BJ (cell line): ENCODE measurements around the gene CPSF4L. TPM values are rescaled to one million over a fixed set of nuclear protein-coding genes. Genes with fewer than 3 reads are reported as not detected.

Source experiments
- CTCF ChIA-PET: fragments of 350-600 bp; formaldehyde crosslinking; extraction: SDS; loops from one replicate; lab custom pipeline; 2021; ENCODE audit warnings: antibody characterized with exemption, inconsistent platforms; lab: Yijun Ruan, JAX
- POLR2A ChIA-PET: fragments of 300-600 bp; sonication (Branson Sonifier 250); formaldehyde crosslinking; extraction: SDS; loops from one replicate; lab custom pipeline; 2021; ENCODE audit warnings: antibody characterized with exemption; lab: Charles Lee
- DNase-seq: peaks from one replicate; pipeline ENCODE4 v3.0.0-alpha.2; 2011; ENCODE audit warnings: low read depth
- H3K27me3 ChIP-seq: 2 replicates; pipeline ENCODE4 v1.6.0; 2011; ENCODE audit warnings: low read length; ENCODE audit not compliant: control insufficient read depth, insufficient read depth
- H3K36me3 ChIP-seq: 2 replicates; pipeline ENCODE4 v1.5.1; 2011; ENCODE audit warnings: low read length; ENCODE audit not compliant: control insufficient read depth, insufficient read depth
- H3K4me3 ChIP-seq: 2 replicates; pipeline ENCODE4 v1.5.1; 2011; ENCODE audit warnings: low read depth, mild to moderate bottlenecking, control low read depth, low read length
- polyA plus RNA-seq: library from polyadenylated mRNA; depleted of rRNA; stranded (reverse); fragments of >200 nt; gene quantifications from 2 replicates; pipeline ENCODE4 v1.2.3, GENCODE V29; 2011
- TF ChIP-seq, protein P1 (sequence below): IDR thresholded peaks from 2 replicates; pipeline ENCODE4 v1.5.1; 2011; ENCODE audit warnings: low read depth, mild to moderate bottlenecking, control low read depth, inconsistent platforms, low read length, moderate library complexity; ENCODE audit not compliant: insufficient read depth

The CPSF4L gene
- polyA plus RNA-seq, 1 experiment, result 0.13 TPM

DNA sequence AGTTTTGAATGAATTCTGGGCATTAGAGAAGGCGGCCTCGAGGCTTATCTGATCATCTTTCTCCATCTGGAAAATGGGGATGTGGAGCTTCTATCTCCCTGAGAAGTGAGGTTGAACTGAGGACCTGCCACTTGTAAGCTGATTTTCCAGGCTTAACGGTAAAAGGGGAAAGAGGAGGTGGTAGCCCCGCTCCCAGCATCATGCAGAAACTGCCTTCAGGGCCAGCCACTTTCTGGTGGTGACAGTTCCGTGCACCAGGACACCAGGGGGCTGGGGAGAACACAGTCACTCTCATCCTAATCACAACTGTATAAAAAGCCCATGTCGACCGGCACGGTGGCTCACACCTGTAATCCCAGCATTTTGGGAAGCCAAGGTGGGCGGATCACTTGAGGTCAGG is 20.9 kb upstream of the CPSF4L start:
- TF ChIP-seq, protein P1, sequence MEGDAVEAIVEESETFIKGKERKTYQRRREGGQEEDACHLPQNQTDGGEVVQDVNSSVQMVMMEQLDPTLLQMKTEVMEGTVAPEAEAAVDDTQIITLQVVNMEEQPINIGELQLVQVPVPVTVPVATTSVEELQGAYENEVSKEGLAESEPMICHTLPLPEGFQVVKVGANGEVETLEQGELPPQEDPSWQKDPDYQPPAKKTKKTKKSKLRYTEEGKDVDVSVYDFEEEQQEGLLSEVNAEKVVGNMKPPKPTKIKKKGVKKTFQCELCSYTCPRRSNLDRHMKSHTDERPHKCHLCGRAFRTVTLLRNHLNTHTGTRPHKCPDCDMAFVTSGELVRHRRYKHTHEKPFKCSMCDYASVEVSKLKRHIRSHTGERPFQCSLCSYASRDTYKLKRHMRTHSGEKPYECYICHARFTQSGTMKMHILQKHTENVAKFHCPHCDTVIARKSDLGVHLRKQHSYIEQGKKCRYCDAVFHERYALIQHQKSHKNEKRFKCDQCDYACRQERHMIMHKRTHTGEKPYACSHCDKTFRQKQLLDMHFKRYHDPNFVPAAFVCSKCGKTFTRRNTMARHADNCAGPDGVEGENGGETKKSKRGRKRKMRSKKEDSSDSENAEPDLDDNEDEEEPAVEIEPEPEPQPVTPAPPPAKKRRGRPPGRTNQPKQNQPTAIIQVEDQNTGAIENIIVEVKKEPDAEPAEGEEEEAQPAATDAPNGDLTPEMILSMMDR, result no peak
- CTCF ChIA-PET, result no interaction called here

DNA sequence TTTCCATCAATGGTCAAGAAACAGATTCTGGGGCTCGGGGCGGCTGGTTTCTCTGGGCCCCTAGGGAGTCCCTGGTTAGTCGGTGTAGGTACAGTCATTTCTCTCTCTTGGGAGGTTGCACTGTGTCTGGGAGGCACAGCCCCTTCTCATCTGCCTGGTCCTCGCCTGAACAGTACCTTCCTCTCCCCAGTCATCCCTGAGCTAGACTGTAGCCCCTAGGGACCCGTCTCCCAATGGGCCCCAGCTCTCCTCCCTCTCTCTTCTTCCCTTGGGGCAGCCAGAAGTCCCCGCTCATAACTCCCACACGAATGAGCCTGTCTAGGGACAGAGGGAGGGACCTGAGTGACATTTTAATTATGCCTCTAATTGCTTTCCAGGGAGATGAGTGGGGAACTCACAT is 20.2 kb upstream of the CPSF4L start:
- no peaks in the 10 kb centered on the region for H3K27me3 ChIP-seq
- ChIA-PET POLR2A (no interaction called here), CTCF (interaction anchor here (0.7 to 2.2 kb wide), 3 partner anchors 9 to 94 kb away, joined by 3 to 10 read pairs (median 7); no protein-coding TSS in a partner anchor)
- H3K36me3 ChIP-seq, result peaks cover 25% of the 10 kb centered on the region
- no peak for DNase-seq
- H3K4me3 ChIP-seq, result no peak overlapping the region
- TF ChIP-seq, protein P1, result no peak

More for the DNA sequence above, 20.9 kb upstream of the CPSF4L start:
- H3K27me3 ChIP-seq, result no peaks in the 10 kb centered on the region
- H3K4me3 ChIP-seq, result no peak overlapping the region
- POLR2A ChIA-PET, result no interaction called here
- peaks cover 25% of the 10 kb centered on the region for H3K36me3 ChIP-seq
- no peak for DNase-seq

DNA sequence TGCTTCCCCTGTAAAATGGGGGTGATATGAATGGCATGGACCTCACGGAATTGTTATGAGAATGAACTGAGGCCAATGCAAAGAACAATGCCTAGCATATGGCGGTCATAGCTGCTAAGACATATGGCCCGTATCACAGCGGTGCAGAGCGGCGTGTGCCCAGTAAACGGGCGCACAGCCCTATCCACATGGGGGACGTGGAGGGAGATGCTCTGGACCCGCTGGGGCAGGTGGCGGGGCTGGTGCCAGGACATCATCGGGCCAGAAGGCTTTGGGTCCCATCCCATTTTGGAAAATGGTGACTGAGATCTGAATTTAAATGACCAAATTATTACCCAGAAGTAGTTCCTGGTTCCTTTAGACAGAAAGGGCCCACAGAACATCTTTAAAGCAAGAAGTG is 18.5 kb upstream of the CPSF4L start:
- TF ChIP-seq, protein P1, result no peak
- H3K27me3 ChIP-seq, result no peaks in the 10 kb centered on the region
- DNase-seq, result no peak
- H3K36me3 ChIP-seq, result peaks cover 16% of the 10 kb centered on the region
- CTCF ChIA-PET, result interaction anchor here (1.3 to 2.2 kb wide), 2 partner anchors 24 to 90 kb away, joined by 6 to 10 read pairs; no protein-coding TSS in a partner anchor
- POLR2A ChIA-PET, result no interaction called here
- H3K4me3 ChIP-seq, result no peak overlapping the region

DNA sequence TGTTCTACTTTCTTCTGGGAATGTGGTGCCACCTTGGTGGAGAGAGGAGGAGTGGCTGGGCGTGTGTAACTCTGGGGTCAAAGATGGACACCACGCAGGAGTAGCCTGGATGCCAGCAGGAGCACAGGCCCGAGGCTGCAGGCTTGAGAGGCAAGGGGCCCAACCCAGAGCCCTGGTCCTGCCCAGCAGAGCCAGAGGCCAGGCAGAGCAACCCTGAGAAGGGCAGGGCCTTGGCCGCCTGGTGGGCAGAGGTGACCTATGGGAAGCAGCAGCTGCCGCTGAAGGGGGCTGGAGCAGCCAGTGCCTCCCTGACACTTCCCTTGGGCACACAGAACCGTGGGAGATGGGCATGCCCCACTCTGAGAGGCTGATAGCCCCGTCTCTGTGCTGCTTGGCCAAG is 18.0 kb upstream of the CPSF4L start:
- H3K36me3 ChIP-seq, result peaks cover 11% of the 10 kb centered on the region
- CTCF ChIA-PET, result interaction anchor here (2.0 kb wide), 1 partner anchor 92 kb away, joined by 4 read pairs; no protein-coding TSS in a partner anchor
- no peak for DNase-seq
- POLR2A ChIA-PET, result no interaction called here
- no peaks in the 10 kb centered on the region for H3K27me3 ChIP-seq
- H3K4me3 ChIP-seq, result no peak overlapping the region
- TF ChIP-seq, protein P1, result no peak

DNA sequence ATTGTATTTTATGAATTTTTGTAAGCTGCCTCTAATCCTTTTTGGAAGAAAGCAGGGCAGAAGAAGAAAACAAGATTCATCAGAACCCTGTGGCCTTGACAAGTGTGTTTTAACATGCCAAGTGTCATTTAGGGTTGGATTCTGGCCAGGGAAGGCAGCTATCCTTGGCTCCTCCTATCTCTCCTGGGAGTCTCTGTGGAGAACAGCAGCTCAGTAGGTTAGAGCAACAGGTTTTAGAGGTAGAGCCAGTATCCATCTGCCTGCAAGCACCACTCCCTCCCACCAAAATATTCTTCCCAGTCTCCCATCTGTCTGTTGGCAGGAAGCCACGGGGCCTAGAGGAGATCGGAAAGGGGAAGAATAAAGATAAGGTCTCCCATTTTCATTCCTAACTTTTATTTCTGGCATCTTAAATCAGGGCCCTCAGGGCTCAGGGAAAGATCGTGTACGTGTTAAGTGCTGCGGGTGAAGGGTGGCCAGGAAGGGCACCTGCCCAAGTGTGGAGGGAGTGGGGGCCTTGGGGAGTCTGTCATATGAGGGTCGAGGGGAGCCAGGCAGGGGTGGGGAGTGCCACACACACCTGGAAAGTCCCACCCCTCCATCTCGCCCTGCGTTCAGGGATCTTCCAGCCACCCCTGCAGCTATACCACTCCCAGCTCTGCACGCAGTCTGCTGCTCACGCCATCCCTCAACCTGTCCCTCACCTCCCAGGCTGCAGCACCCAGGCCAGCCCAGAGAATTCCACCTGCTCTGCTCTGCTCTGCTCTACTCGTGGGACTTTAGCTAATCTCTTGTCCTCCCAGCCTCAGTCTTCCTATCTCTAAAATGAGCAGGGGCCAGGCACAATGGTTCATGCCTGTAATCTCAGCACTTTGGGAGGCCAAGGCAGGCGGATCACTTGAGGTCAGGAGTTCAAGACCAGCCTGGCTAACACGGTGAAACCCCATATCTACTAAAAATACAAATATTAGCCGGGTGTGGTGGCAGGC is 17.1 kb upstream of the CPSF4L start:
- peaks cover 9% of the 10 kb centered on the region for H3K36me3 ChIP-seq
- CTCF ChIA-PET, result interaction anchor here (0.9 to 2.0 kb wide), 5 partner anchors 12 to 93 kb away, joined by 3 to 5 read pairs (median 3); partner anchors contain the start of gene CDC42EP4
- H3K4me3 ChIP-seq, result no peak overlapping the region
- DNase-seq, result no peak
- TF ChIP-seq, protein P1, result no peak
- POLR2A ChIA-PET, result no interaction called here
- H3K27me3 ChIP-seq, result no peaks in the 10 kb centered on the region
